ENCODE data around the gene BABAM2.

BABAM2 gene

GRCh38 chr2:28294451-28294850 is 403.9 kb downstream of the BABAM2 start:
- no peak for DNase-seq

- DNase-seq: no peak
Measured at GRCh38 chr2:28296243-28296642, 405.7 kb downstream of the BABAM2 start.

GRCh38 chr2:28296904-28297303 is 406.4 kb downstream of the BABAM2 start:
- no peak for DNase-seq

GRCh38 chr2:28297531-28297930 is 407.0 kb downstream of the BABAM2 start:
- no peak for DNase-seq

GRCh38 chr2:28298406-28298805 is 407.9 kb downstream of the BABAM2 start:
- DNase-seq: no peak

GRCh38 chr2:28300485-28301341 is 410.2 kb downstream of the BABAM2 start:
- DNase-seq: no peak

GRCh38 chr2:28305202-28305601 is 414.7 kb downstream of the BABAM2 start:
- DNase-seq: no peak

GRCh38 chr2:28310107-28310506 is 419.6 kb downstream of the BABAM2 start:
- no peak for DNase-seq

- no peak for DNase-seq
Measured at GRCh38 chr2:28311660-28312249, 421.2 kb downstream of the BABAM2 start.

GRCh38 chr2:28312307-28313219 is 422.0 kb downstream of the BABAM2 start:
- DNase-seq: no peak

- DNase-seq: no peak
Measured at GRCh38 chr2:28313220-28313784, 422.8 kb downstream of the BABAM2 start.

- no peak for DNase-seq
Measured at GRCh38 chr2:28314968-28315367, 424.4 kb downstream of the BABAM2 start.

GRCh38 chr2:28316546-28317335 is 426.2 kb downstream of the BABAM2 start:
- no peak for DNase-seq

- no peak for DNase-seq
Measured at GRCh38 chr2:28317390-28317789, 426.9 kb downstream of the BABAM2 start.

GRCh38 chr2:28318023-28318422 is 427.5 kb downstream of the BABAM2 start:
- DNase-seq: no peak

GRCh38 chr2:28318462-28319117 is 428.1 kb downstream of the BABAM2 start:
- no peak for DNase-seq

GRCh38 chr2:28319118-28320008 is 428.8 kb downstream of the BABAM2 start:
- no peak for DNase-seq

GRCh38 chr2:28320009-28320365 is 429.5 kb downstream of the BABAM2 start:
- DNase-seq: no peak

- DNase-seq: no peak
Measured at GRCh38 chr2:28320371-28320770, 429.8 kb downstream of the BABAM2 start.

- DNase-seq: no peak
Measured at GRCh38 chr2:28321426-28321825, 430.9 kb downstream of the BABAM2 start.

GRCh38 chr2:28322051-28322450 is 431.5 kb downstream of the BABAM2 start:
- DNase-seq: no peak
